GM19455 (cell line): ENCODE measurements around the gene KNOP1.
"Not testable (repeated sequence)": the region's sequence is repeated elsewhere in the genome, so short reads cannot be mapped to it uniquely, and the experiment has no call there.

Experiments
- ATAC-seq: cut with Tn5 transposase; IDR thresholded peaks from one replicate; pipeline ENCODE4 v1.9.1; 2021; ENCODE audit not compliant: unreplicated experiment

KNOP1 gene

GRCh38 chr16:19743816-19744159 lies 25.8 kb upstream of the KNOP1 start:
- ATAC-seq = no peak

GRCh38 chr16:19741354-19741753 lies 23.3 kb upstream of the KNOP1 start:
- ATAC-seq = no peak

- no peak for ATAC-seq
Measured at GRCh38 chr16:19737306-19738038, 19.4 kb upstream of the KNOP1 start.

DNA sequence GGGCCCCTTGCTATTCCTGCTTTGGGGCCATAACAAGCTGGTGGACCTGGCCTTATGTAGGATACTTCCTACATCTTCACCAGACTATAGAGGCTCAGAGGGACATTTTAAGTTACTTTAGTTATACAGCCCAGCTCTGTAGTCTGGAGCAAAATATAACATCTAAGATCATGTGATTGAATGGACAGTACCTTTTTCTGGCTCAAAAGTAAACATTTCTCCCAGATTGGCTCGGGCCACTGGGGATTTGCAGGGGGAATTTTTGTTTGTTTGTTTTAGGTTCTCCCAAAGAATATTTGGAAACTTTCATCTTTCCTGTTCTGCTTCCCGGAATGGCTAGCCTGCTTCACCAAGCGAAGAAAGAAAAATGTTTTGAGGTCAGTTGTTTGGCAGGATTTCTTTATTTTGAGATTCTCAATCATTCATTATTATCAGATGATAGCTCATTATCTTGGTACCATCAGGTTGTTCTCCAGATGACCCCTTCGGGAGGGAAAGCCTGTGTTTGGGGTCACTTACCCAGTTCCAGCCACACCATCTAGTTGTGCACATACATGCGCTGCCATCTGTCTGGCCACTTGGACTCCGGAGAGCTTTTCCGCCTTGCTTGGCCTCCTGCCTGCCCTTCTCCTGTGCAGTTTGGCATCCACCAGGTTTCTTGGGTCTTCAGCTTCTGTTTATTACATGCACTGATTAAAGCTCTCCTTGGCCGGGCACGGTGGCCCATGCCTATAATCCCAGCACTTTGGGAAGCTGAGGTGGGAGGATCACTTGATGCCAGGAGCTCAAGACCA lies 17.2 kb upstream of the KNOP1 start:
- no peak for ATAC-seq

DNA sequence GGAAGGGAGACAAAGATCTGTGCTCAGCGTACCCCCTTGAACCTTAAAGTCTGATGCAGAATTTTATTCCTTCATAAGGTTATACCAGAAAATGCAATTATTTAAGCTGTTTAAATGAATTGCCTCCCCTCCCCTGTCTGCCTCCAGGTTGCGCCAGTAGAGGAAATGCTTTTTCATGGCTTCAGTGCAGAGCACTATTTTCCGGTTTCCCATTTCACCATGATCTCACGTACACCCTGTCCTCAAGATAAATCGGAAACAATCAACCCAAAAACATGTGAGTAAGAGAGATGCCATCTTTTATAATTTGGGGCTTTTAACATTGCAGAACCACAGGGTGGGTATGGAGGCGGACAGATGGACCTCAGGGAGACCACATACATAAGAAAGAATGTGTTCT lies 15.5 kb upstream of the KNOP1 start:
- no peak for ATAC-seq

- ATAC-seq = no peak
Measured at GRCh38 chr16:19728636-19728965, 10.6 kb upstream of the KNOP1 start.

DNA sequence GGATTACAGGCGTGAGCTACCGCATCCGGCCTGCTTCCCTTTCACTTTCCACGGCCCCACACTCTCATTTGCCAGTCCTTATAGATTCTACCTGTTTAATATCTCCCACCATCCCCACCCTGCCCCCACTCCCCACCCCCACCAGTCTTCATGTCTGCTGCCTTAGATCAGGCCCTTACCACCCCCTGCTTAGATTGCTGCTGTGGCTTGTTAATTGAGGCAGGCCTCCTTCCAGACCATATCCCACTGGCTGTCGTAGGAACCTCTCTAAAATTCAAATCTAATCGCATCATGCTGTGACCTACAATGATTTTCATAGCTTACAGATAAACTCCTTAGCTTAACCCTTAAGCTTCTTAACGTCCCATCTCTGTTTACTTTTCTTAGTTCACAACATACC lies 5.0 kb upstream of the KNOP1 start:
- no peak for ATAC-seq

DNA sequence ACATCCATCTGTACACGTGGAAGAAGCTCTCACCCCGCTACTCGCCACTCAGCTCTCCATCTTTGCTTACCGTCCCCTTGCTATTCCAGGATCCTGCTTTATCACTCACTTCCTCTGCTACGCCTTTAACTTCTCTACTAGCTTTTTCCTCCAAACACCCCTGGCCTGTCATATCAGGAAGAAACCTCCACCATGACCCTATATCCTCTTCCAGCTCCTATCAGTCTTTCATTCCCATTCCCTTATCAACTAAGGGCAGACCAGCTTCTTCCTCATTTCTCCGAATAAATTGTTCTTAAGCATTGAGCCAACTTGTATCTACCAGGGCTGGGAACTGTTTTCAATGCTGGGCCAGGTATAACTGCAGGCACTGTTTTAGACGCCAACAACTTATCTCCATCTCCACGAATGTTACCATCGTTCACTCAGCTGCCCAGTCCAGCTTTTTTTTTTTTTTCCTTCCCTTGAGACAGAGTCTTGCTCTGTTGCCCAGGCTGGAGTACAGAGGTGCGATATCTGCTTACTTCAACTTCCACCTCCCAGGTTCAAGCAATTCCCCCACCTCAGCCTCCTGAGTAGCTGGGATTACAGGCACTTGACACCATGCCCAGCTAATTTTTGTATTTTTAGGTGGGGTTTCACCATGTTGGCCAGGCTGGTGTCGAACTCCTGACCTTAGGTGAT lies 4.4 kb upstream of the KNOP1 start:
- ATAC-seq = no peak

- ATAC-seq = no peak
Measured at GRCh38 chr16:19718624-19718965, 568 bp upstream of the KNOP1 start.

- no peak for ATAC-seq
Measured at GRCh38 chr16:19717314-19717713, 713 bp downstream of the KNOP1 start.

DNA sequence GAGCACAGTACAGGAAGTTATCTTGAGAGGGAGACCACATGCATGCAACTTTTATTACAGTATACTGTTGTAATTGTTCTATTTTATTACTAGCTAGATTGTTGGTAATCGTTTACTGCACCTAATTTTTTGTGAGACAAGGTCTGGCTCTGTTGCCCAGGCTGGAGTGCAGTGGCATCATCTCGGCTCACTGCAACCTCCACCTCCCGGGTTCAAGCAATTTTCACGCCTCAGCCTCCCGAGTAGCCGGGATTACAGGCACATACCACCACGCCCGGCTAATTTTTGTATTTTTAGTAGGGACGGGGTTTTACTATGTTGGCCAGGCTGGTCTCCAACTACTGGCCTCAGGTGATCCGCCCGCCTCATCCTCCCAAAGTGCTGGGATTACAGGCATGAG lies 1.3 kb downstream of the KNOP1 start:
- not testable (repeated sequence) for ATAC-seq

DNA sequence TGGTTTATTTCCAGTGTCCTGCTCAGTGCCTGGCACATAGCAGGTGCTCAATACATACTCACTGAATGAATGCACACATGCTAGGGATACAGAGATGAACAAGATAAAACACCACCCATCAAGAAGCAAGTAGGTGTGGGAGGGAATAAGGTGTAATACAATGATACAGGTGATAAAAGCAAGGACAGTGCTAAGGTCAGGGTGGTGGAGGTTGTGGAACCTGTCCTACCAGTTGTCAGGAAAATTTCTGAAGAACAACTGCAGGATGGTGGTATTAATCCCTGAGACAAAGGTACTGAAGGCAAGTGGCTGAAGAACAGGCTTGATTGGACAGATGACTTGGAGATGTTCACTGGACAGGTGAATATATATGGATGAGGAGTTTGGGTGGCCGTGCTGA lies 1.8 kb downstream of the KNOP1 start:
- no peak for ATAC-seq

DNA sequence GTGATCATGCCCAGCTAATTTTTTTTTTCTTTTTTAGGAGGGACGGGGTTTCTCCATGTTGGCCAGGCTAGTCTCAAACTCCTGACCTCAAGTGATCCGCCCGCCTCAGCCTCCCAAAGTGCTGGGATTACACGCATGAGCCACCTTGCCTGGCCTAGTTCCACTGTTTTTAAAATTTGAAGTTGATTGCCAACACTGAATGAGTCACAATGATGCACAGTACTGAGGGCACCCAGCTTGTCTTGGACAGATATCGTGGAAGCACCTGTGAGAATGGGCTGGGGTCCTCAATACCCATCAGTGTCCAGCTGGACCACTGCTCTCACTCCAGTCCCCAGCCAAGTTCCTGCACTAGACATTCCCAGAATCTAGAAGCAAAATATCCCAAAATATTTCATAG lies 2.5 kb downstream of the KNOP1 start:
- ATAC-seq = no peak

GRCh38 chr16:19713697-19714096 lies 4.3 kb downstream of the KNOP1 start:
- ATAC-seq = no peak

- ATAC-seq = no peak
Measured at GRCh38 chr16:19712418-19713058, 5.5 kb downstream of the KNOP1 start.

DNA sequence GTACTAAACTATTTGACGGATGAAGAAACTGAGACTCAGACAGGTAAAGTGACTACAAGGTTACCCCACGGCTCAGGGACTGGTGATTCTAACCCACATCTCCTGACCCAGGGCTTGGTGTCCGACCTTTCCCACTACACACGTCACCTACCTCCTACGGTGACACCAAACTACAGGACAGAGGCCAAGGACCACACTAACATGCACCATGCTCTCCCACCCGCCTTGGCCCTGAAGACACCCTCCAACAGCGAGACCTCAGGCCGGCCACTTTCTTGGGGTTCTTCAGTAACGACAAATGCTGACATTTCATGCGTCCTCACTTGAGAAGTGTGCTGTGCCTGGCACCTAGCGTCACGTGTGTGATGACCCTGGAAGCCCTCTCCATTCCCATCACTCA lies 6.4 kb downstream of the KNOP1 start:
- ATAC-seq = no peak

DNA sequence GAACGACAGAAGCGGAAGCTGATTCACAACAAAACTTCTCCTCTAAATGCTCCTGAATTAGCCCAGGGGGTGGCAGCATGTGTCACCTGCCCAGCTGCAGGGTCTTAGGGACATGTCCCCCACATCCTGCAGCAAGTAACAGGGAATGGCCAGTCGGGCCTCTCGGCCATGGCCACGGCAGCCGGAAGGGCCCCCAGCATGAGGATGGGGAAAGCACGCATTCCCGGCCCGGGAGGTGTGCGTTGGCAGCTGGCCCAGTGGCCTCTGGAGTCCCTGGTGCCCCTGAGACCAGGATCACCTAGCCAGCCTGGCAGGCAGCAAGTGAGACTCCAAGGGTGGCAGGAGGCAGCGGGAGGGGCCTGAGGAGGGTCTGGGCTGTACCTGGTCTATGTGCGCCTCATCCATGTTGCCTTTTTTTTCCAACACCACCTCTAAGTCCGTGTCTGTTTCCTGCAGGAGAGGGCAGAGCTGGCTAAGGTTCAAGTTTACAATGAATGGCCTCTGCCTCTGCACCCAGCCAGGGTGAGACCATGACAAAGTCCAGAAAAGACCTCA lies 7.0 kb downstream of the KNOP1 start:
- no peak for ATAC-seq

GRCh38 chr16:19710191-19710908 lies 7.7 kb downstream of the KNOP1 start:
- no peak for ATAC-seq

DNA sequence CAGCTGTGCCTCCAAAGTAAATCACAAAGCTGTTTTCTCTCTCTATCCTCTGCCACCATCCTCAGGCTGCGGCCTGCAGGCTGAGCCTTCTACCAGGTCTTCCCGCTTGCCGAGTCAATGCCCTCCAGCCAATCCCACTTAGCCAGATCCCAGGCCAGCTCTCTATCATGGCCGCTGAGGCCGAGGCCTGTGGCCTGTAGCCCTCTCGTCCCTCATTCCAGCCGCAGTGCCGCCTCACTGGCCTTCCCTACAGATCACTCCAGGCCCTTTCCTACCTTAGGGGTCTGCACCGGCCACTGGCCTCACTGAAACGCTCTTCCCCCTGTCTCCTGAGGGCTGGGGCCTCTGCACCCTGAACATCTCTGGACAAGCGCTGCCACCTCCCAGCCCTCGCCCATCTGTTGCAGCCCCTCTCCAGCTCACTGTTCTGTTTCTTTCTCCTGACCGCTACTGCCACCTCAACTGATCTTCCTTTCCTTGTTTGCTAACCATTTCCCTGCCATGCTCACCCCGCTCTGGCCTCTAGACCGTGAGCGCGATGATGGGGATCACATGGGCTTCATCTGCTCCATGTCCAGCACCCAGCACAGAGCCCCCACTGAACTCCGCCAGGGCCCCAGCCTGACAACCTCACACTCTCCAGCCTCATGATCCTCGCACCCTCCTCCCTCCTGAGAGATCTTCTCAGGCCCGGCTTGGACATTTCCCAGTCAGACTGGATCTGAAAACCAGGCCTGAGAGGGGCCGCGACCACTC lies 8.5 kb downstream of the KNOP1 start:
- ATAC-seq = no peak
